Colonic mucosa (tissue), 4 donors: ENCODE measurements around the gene PDE2A. TPM values are rescaled to one million over a fixed set of nuclear protein-coding genes. Genes with fewer than 3 reads are reported as not detected.

Experiments
- DNase-seq: peaks from one replicate; pipeline ENCODE4 v3.0.0-alpha.2; 2020
- H3K27ac ChIP-seq: fragments of 200-600 bp; one replicate; pipeline ENCODE4 v1.8.0; 2021
- H3K27me3 ChIP-seq: fragments of 200-600 bp; one replicate; pipeline ENCODE4 v1.8.0; 2021
- H3K36me3 ChIP-seq: fragments of 200-600 bp; one replicate; pipeline ENCODE4 v1.8.0; 2021
- H3K4me1 ChIP-seq: fragments of 200-600 bp; one replicate; pipeline ENCODE4 v1.8.0; 2021; ENCODE audit warnings: mild to moderate bottlenecking
- H3K4me3 ChIP-seq: fragments of 200-600 bp; one replicate; pipeline ENCODE4 v1.8.0; 2021
- H3K9ac ChIP-seq, 2 donors: one replicate each; pipeline ENCODE4 v1.7.0; 2013; ENCODE audit warnings: control low read depth in 2 of 2, low read depth in 2 of 2, low read length in 2 of 2
- H3K9me3 ChIP-seq: fragments of 200-600 bp; one replicate; pipeline ENCODE4 v1.8.0; 2021
- CTCF ChIP-seq: fragments of 200-600 bp; IDR thresholded peaks from one replicate; pipeline ENCODE4 v1.8.0; 2022; ENCODE audit warnings: antibody characterized with exemption, mild to moderate bottlenecking
- intact Hi-C: fragments of 100-400 bp; cut with DNase I; formaldehyde crosslinking; loops from one replicate; pipeline ENCODE4 v1.14.1; 2022
- total RNA-seq, 2 donors: library from RNA; stranded (reverse); fragmentation: NEBNext Ultra II Directional in 1 of 2; extraction: Animal tissue kit (Norgen Biotek cat#: 25700) in 1 of 2; gene quantifications; one replicate each; pipeline ENCODE4 v1.2.1, GENCODE V29; 2021
- donor health status: healthy.
- donor health status: DM: no; HTN: no; CAD: no.
- donor health status: DM: no; HTN: no; CAD: no.

The PDE2A gene
- total RNA-seq, 2 donors from 2014 or later = 5.6 to 8.9 TPM

GRCh38 chr11:72606748-72607468 lies 67.3 kb downstream of the PDE2A start:
- H3K27me3 ChIP-seq = no peaks in the 10 kb centered on the region
- no peaks in the 10 kb centered on the region for H3K9me3 ChIP-seq
- no peaks in the 10 kb centered on the region for H3K4me1 ChIP-seq
- H3K27ac ChIP-seq = no peak overlapping the region
- intact Hi-C loops = no loop called here
- no peak for DNase-seq
- H3K9ac ChIP-seq = no peak overlapping the region
- no peak overlapping the region for H3K4me3 ChIP-seq
- no peaks in the 10 kb centered on the region for H3K36me3 ChIP-seq
- no peak for TF ChIP-seq CTCF

GRCh38 chr11:72605973-72606747 lies 68.1 kb downstream of the PDE2A start:
- Histone ChIP-seq H3K9ac (no peak overlapping the region), H3K9me3 (no peaks in the 10 kb centered on the region), H3K4me1 (no peaks in the 10 kb centered on the region), H3K36me3 (no peaks in the 10 kb centered on the region), H3K27me3 (no peaks in the 10 kb centered on the region), H3K4me3 (no peak overlapping the region), H3K27ac (no peak overlapping the region)
- intact Hi-C loops = no loop called here
- DNase-seq = no peak
- TF ChIP-seq CTCF = no peak

- intact Hi-C loops = no loop called here
- H3K27ac ChIP-seq = no peak overlapping the region
- TF ChIP-seq CTCF = no peak
- H3K4me3 ChIP-seq = no peak overlapping the region
- no peaks in the 10 kb centered on the region for H3K4me1 ChIP-seq
- H3K27me3 ChIP-seq = no peaks in the 10 kb centered on the region
- H3K9me3 ChIP-seq = no peaks in the 10 kb centered on the region
- no peaks in the 10 kb centered on the region for H3K36me3 ChIP-seq
- no peak for DNase-seq
- H3K9ac ChIP-seq = no peak overlapping the region
Measured at GRCh38 chr11:72604256-72604655, 70.0 kb downstream of the PDE2A start.

GRCh38 chr11:72602250-72602904 lies 71.8 kb downstream of the PDE2A start:
- TF ChIP-seq CTCF = no peak
- Histone ChIP-seq H3K27me3 (no peaks in the 10 kb centered on the region), H3K36me3 (no peaks in the 10 kb centered on the region), H3K4me3 (no peak overlapping the region), H3K9me3 (no peaks in the 10 kb centered on the region), H3K9ac (no peak overlapping the region), H3K27ac (no peak overlapping the region), H3K4me1 (no peaks in the 10 kb centered on the region)
- intact Hi-C loops = no loop called here
- no peak for DNase-seq

GRCh38 chr11:72600557-72600956 lies 73.7 kb downstream of the PDE2A start:
- Histone ChIP-seq H3K4me3 (no peak overlapping the region), H3K9ac (no peak overlapping the region), H3K9me3 (no peaks in the 10 kb centered on the region), H3K27ac (no peak overlapping the region), H3K4me1 (no peaks in the 10 kb centered on the region), H3K27me3 (no peaks in the 10 kb centered on the region), H3K36me3 (no peaks in the 10 kb centered on the region)
- no peak for DNase-seq
- TF ChIP-seq CTCF = no peak
- intact Hi-C loops = no loop called here
